Kidney (tissue), 14 donors: ENCODE data around the gene TBCB. TPM values are rescaled to one million over a fixed set of nuclear protein-coding genes. Genes with fewer than 3 reads are reported as not detected.

Experiments
- DNase-seq, 5 donors: peaks; one replicate each; pipeline ENCODE4 v3.0.0-alpha.2; 2013 to 2020
- FAIRE-seq: peaks from 2 replicates; lab custom pipeline; 2012; peaks lifted over from hg19 to GRCh38; lab: Jason Lieb, UNC
- H3K27ac ChIP-seq, 2 donors: one replicate each; pipeline ENCODE4 v1.7.0; 2013; ENCODE audit warnings: low read depth in 2 of 2, low read length in 2 of 2, inconsistent platforms in 1 of 2
- H3K27me3 ChIP-seq: one replicate; pipeline ENCODE4 v1.7.1; 2013; ENCODE audit warnings: low read length, inconsistent platforms; ENCODE audit not compliant: control insufficient read depth, insufficient read depth
- H3K36me3 ChIP-seq, 3 donors: one replicate each; pipeline versions ENCODE4 v1.7.0 to v1.7.1; 2013; ENCODE audit warnings: low read length in 3 of 3, control low read depth in 1 of 3, inconsistent platforms in 1 of 3; ENCODE audit not compliant: insufficient read depth in 3 of 3, control insufficient read depth in 2 of 3
- H3K4me1 ChIP-seq, 3 donors: one replicate each; pipeline versions ENCODE4 v1.7.0 to v1.7.1; 2013; ENCODE audit warnings: low read length in 3 of 3, inconsistent platforms in 1 of 3, low read depth in 1 of 3; ENCODE audit not compliant: control insufficient read depth in 2 of 3, insufficient read depth in 2 of 3
- H3K4me3 ChIP-seq, 3 donors: one replicate each; pipeline versions ENCODE4 v1.7.0 to v1.8.1; 2013; ENCODE audit warnings: low read length in 3 of 3, control low read depth in 1 of 3, inconsistent platforms in 1 of 3
- H3K9ac ChIP-seq, 3 donors: one replicate each; pipeline versions ENCODE4 v1.7.0 to v1.7.1; 2013; ENCODE audit warnings: low read length in 3 of 3, control low read depth in 1 of 3, inconsistent platforms in 1 of 3
- H3K9me3 ChIP-seq, 3 donors: one replicate each; pipeline versions ENCODE4 v1.7.0 to v1.7.1; 2013; ENCODE audit warnings: low read length in 3 of 3, control low read depth in 1 of 3, inconsistent platforms in 1 of 3; ENCODE audit not compliant: control insufficient read depth in 2 of 3, insufficient read depth in 1 of 3
- intact Hi-C: fragments of 100-400 bp; cut with DNase I; formaldehyde crosslinking; loops from one replicate; pipeline ENCODE4 v1.11.1; 2022
- polyA plus RNA-seq: library from polyadenylated mRNA; stranded (reverse); fragments of 350-450 nt; fragmentation: Illumina TruSeq; extraction: RNeasy Lipid Tissue Mini Kit (QIAGEN cat#74804); gene quantifications from one replicate; pipeline ENCODE4 v1.2.3, GENCODE V29; 2014; ENCODE audit warnings: low read depth, low replicate concordance; ENCODE audit not compliant: insufficient read depth
- total RNA-seq: library from RNA; stranded (reverse); fragmentation: NEBNext Ultra II Directional; extraction: Animal tissue kit (Norgen Biotek cat#: 25700); gene quantifications from one replicate; pipeline ENCODE4 v1.2.1, GENCODE V29; 2021
- TF ChIP-seq, protein P1 (sequence below): IDR thresholded peaks from 3 replicates; pipeline ENCODE4 v1.5.1; 2012; ENCODE audit warnings: mild to moderate bottlenecking, moderate library complexity, borderline replicate concordance; ENCODE audit not compliant: insufficient read depth; ENCODE audit errors: extremely low read depth
- donor health status: control.
- donor health status: control.
- donor health status: control.
- donor health status: control.
- donor health status: control.
- donor health status: DM: yes; HTN: yes; CAD: no.
- donor health status: Normal renal cell carcinoma (clear cell type).

The TBCB gene
- total and polyA plus RNA-seq, 2 donors from 2014 or later: 144 to 242 TPM

DNA sequence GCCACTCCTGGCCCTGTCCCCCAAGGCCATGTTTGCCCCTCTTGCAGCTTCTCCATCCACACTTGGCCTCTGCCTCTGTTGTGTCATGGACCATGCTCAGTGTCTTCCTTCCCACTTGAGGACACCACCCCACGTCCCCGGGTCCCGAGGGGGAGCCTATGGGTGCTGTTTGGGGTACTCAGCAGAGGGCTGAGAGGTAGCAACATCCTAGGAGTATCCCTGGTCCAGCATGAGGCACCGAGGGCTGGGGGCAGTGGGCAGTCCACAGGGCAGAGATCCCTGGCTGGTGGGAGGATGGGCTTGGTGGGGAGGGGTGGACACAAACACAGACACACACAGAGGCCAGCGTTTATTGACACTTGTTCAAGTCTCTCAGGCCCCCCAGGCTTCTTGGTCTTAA, 35.3 kb downstream of the TBCB start:
- FAIRE-seq: no peak
- H3K9ac ChIP-seq: peak overlapping the region in 1 of 3 donors; percentile 48
- TF ChIP-seq, protein P1, sequence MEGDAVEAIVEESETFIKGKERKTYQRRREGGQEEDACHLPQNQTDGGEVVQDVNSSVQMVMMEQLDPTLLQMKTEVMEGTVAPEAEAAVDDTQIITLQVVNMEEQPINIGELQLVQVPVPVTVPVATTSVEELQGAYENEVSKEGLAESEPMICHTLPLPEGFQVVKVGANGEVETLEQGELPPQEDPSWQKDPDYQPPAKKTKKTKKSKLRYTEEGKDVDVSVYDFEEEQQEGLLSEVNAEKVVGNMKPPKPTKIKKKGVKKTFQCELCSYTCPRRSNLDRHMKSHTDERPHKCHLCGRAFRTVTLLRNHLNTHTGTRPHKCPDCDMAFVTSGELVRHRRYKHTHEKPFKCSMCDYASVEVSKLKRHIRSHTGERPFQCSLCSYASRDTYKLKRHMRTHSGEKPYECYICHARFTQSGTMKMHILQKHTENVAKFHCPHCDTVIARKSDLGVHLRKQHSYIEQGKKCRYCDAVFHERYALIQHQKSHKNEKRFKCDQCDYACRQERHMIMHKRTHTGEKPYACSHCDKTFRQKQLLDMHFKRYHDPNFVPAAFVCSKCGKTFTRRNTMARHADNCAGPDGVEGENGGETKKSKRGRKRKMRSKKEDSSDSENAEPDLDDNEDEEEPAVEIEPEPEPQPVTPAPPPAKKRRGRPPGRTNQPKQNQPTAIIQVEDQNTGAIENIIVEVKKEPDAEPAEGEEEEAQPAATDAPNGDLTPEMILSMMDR: no peak
- peak overlapping the region; percentile 94 to 95 for H3K27ac ChIP-seq
- intact Hi-C loops: no loop called here
- H3K9me3 ChIP-seq: no peaks in the 10 kb centered on the region
- H3K4me1 ChIP-seq: no peaks in the 10 kb centered on the region
- no peaks in the 10 kb centered on the region for H3K27me3 ChIP-seq
- no peak for DNase-seq
- H3K36me3 ChIP-seq: peaks cover 12 to 35% (median 21%) of the 10 kb centered on the region in 3 donors
- H3K4me3 ChIP-seq: no peak overlapping the region

DNA sequence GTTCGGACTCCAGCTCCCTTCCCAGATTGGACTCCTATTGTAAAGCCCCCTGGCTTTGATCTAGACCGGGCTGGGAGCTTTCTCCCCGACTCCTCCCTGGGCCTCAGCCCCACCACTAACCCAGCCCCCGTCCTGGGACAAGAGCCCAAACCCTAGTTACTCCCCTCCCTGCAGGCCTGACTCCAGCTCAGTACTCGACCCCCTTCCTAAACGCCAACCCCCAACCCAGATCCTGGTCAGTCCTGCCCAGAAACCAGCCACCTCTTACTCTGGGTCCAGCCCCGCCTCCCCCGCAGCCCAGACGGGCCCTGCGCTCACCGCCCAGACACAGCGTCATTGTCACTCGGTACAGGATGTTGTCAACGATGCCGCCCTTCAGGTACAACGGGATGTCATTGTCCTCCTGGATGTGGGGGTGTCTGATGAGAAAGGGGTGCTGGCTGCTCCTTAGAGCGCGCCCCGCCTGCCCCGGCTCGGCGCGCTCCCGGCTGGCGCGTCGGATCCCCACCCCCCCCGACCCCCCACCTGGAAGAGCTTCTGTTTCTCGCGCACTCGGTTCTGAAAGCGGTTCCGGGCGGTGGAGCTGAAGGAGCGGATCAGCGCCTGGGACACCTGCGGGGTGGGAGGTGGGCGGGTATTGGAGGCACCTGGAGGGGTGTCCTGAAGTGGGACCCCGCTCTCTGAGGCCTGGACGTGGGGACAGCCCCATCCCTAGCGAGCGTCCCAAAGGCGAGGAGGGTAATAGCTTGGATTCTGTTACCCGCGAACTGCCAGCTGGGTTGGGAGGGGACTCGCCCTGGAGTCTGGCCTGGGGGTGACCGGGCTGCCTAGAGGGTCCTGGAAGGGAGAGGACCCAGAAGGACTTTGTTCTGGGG, 36.1 kb downstream of the TBCB start:
- Histone ChIP-seq H3K36me3 (peaks cover 6 to 27% (median 13%) of the 10 kb centered on the region in 3 donors), H3K27me3 (no peaks in the 10 kb centered on the region), H3K4me1 (no peaks in the 10 kb centered on the region), H3K9me3 (no peaks in the 10 kb centered on the region), H3K27ac (peak overlapping the region; percentile 94 to 95), H3K9ac (peak overlapping the region; percentile 8 to 98 (median 89)), H3K4me3 (peak overlapping the region; percentile 57 to 69 (median 58))
- TF ChIP-seq, protein P1: no peak
- intact Hi-C loops: no loop called here
- FAIRE-seq (no peak), DNase-seq (peak; percentile 64 to 88 (median 83))

DNA sequence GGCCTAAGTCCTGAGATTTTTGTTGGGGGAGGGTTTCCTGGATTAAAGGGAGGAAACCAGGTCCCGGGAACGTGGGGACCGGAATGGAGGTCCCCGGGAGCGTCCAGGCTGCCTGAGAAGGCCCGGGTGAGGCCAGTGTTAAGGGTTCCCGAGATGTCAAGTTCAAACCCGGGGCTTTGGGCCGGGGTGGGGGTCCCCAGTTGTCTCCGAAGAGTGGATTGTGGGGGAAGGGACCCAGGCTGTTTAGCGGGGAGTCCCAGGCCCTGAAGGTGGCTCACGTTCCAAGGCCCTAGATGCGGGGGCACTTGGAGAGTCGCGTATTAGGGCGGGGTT, 36.7 kb downstream of the TBCB start:
- TF ChIP-seq, protein P1: no peak
- FAIRE-seq: no peak
- H3K9me3 ChIP-seq: no peaks in the 10 kb centered on the region
- no peaks in the 10 kb centered on the region for H3K4me1 ChIP-seq
- peaks cover 2 to 21% (median 11%) of the 10 kb centered on the region in 3 donors for H3K36me3 ChIP-seq
- H3K27me3 ChIP-seq: no peaks in the 10 kb centered on the region
- H3K9ac ChIP-seq: peak overlapping the region; percentile 1 to 98 (median 89)
- peak overlapping the region; percentile 40 to 69 (median 58) for H3K4me3 ChIP-seq
- DNase-seq: no peak
- H3K27ac ChIP-seq: peak overlapping the region; percentile 94 to 95
- intact Hi-C loops: no loop called here
